Measurements from ENCODE around the gene CCDC192. TPM values are rescaled to one million over a fixed set of nuclear protein-coding genes. Genes with fewer than 3 reads are reported as not detected.

CCDC192 gene
- total and polyA plus RNA-seq, 9 donors, result 0.26 to 2.6 (median 0.91) TPM; not detected in 1

DNA sequence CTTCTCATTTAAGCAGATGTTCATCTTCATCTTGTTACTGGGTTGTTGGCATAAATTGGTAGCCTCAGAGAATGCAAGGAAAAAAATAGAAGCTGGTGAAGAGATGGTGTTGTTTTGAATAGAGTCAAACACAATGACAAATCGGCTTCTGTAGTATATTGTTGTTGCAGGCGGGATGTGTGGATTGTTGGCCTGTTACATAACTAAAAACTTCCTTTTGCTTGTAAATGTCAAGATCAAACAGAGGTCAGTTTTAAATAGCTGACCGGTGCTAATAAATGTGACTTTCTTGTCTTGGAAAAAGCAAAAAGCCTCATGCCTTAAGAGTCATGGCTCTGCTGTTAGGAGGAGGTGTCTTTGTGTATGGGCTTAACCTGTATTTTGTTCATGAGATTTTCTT is 59.2 kb downstream of the CCDC192 start:
- H3K27ac ChIP-seq, result no peak overlapping the region
- TF ChIP-seq, protein P1, sequence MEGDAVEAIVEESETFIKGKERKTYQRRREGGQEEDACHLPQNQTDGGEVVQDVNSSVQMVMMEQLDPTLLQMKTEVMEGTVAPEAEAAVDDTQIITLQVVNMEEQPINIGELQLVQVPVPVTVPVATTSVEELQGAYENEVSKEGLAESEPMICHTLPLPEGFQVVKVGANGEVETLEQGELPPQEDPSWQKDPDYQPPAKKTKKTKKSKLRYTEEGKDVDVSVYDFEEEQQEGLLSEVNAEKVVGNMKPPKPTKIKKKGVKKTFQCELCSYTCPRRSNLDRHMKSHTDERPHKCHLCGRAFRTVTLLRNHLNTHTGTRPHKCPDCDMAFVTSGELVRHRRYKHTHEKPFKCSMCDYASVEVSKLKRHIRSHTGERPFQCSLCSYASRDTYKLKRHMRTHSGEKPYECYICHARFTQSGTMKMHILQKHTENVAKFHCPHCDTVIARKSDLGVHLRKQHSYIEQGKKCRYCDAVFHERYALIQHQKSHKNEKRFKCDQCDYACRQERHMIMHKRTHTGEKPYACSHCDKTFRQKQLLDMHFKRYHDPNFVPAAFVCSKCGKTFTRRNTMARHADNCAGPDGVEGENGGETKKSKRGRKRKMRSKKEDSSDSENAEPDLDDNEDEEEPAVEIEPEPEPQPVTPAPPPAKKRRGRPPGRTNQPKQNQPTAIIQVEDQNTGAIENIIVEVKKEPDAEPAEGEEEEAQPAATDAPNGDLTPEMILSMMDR (IDR thresholded peaks at IDR 0.05), result no peak
- TF ChIP-seq EP300 (IDR thresholded peaks at IDR 0.05) (no peak), POLR2A (IDR thresholded peaks at IDR 0.05) (no peak)
- H3K4me1 ChIP-seq (ENCODE audit: insufficient read depth), result peaks cover 3% of the 10 kb centered on the region
- H3K4me3 ChIP-seq, result no peak overlapping the region
- H3K36me3 ChIP-seq, result no peaks in the 10 kb centered on the region
- 14 to 29% (median 25%) methylated on average over 3 of the region's 3 CpGs for WGBS, 3 donors
- no peaks in the 10 kb centered on the region for H3K9me3 ChIP-seq
- no peak for DNase-seq
- intact Hi-C loops (cut with DNase I), result no loop called here
- no peaks in the 10 kb centered on the region for H3K27me3 ChIP-seq

DNA sequence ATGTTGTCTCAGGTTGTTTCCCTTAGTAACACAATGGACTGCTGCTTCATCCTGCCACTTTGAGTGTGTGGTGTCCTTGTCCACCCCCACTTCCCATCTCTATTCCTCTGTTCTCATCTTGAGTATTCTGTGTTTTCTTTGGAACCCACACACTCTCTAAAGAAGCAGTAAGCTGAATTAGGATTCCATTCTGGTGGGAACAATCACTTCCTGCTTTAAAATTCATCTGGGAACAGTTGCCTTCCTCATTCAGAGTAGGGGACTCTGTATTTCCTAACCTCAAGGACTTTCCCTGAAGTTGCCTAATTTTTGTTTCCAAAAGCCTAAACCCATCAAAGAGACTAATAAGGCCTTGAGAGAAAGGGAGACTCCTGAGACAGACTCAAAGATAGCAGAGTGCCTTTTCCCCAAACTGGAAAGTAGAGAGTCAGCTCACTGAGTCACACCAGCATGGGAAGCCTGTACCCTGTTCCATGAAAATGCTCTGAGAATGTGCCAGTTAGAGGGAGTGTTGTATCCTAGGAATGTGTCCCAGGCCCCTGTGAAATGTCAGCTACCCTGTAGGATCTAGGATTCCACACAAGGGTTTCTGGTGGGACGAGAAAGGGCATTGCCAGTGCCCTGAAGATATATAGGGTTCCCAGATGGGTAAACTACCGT is 63.6 kb downstream of the CCDC192 start:
- no peaks in the 10 kb centered on the region for H3K9me3 ChIP-seq
- TF ChIP-seq, protein P1 (IDR thresholded peaks at IDR 0.05), result no peak
- no peak for TF ChIP-seq EP300 (IDR thresholded peaks at IDR 0.05)
- no peak for TF ChIP-seq POLR2A (IDR thresholded peaks at IDR 0.05)
- H3K36me3 ChIP-seq, result no peaks in the 10 kb centered on the region
- H3K27me3 ChIP-seq, result no peaks in the 10 kb centered on the region
- H3K4me1 ChIP-seq (ENCODE audit: insufficient read depth), result peaks cover 3% of the 10 kb centered on the region
- DNase-seq, result no peak
- no peak overlapping the region for H3K27ac ChIP-seq
- intact Hi-C loops (cut with DNase I), result no loop called here
- H3K4me3 ChIP-seq, result no peak overlapping the region
- WGBS, 3 donors, result 96 to 97% (median 97%) methylated on average over 2 of the region's 2 CpGs

DNA sequence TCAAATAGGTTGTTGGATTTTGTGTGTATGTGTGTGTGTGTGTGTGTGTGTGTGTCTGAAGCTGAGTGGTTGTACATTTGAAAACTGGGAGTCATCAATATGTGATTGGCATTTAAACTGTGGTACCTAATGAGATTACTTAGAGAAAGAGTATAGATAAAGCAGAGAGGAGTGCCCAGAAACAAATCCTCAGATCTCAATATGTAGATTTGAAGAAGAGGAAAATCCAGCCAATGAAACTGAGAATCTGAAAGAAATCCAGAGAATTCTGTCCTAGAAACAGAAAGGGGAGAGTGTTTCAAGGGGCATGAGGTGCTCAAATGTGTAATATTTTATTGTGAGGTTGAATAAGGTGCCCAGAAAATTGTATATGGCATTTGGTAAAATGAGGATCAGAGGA is 66.2 kb downstream of the CCDC192 start:
- H3K4me3 ChIP-seq, result no peak overlapping the region
- no peak for DNase-seq
- no peaks in the 10 kb centered on the region for H3K9me3 ChIP-seq
- no peaks in the 10 kb centered on the region for H3K4me1 ChIP-seq (ENCODE audit: insufficient read depth)
- no peak overlapping the region for H3K27ac ChIP-seq
- H3K27me3 ChIP-seq, result no peaks in the 10 kb centered on the region
- intact Hi-C loops (cut with DNase I), result no loop called here
- TF ChIP-seq, protein P1 (IDR thresholded peaks at IDR 0.05), result no peak
- TF ChIP-seq EP300 (IDR thresholded peaks at IDR 0.05) (no peak), POLR2A (IDR thresholded peaks at IDR 0.05) (no peak)
- H3K36me3 ChIP-seq, result no peaks in the 10 kb centered on the region

DNA sequence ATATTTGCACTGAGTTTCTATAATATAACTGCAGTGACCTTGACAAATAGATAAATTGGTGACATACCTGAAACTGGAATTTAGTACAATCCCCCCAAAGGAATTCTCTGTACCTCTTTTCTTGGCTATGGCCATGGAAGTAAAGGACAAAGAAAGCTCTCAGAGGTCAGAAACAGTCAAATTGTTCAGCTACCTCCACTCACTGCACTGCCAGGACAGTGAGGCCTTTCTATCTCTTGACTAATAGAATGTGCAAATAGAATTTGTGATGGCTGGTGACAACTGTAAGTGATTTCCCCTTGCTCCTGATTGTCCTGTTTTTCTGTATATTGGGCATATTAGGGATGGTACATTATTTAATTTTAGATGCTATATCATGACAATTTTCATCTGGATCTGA is 67.1 kb downstream of the CCDC192 start:
- TF ChIP-seq, protein P1 (IDR thresholded peaks at IDR 0.05), result no peak
- no peak for TF ChIP-seq EP300 (IDR thresholded peaks at IDR 0.05)
- TF ChIP-seq POLR2A (IDR thresholded peaks at IDR 0.05), result no peak
- H3K9me3 ChIP-seq, result no peaks in the 10 kb centered on the region
- H3K4me3 ChIP-seq, result no peak overlapping the region
- H3K36me3 ChIP-seq, result no peaks in the 10 kb centered on the region
- H3K27me3 ChIP-seq, result no peaks in the 10 kb centered on the region
- no peak overlapping the region for H3K27ac ChIP-seq
- DNase-seq, result no peak
- intact Hi-C loops (cut with DNase I), result no loop called here
- H3K4me1 ChIP-seq (ENCODE audit: insufficient read depth), result no peaks in the 10 kb centered on the region

Measured in ovary (tissue), 9 donors.